ENCODE measurements around the gene NDUFS5.
"Not testable (repeated sequence)": the region's sequence is repeated elsewhere in the genome, so short reads cannot be mapped to it uniquely, and the experiment has no call there.

NDUFS5 gene

DNA sequence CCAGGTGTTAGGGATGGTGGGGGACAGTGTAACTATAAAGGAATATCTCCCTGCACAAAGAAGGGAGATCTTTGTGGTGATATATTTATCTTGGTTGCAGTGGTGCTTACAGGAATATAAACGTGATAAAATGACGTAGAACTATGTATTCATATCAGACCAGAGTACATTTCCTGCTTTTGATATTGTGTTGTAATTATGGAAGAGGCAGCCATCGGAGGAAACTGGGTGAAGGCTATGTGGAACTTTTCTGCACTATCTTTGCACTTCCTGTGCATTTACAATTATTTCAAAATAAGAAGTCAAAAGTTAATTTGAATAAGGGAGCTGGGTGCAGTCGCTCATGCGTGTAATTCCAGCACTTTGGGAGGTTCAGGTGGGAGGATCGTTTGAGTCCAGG is 37.6 kb downstream of the NDUFS5 start:
- DNase-seq (ENCODE audit: low spot score): no peak

DNA sequence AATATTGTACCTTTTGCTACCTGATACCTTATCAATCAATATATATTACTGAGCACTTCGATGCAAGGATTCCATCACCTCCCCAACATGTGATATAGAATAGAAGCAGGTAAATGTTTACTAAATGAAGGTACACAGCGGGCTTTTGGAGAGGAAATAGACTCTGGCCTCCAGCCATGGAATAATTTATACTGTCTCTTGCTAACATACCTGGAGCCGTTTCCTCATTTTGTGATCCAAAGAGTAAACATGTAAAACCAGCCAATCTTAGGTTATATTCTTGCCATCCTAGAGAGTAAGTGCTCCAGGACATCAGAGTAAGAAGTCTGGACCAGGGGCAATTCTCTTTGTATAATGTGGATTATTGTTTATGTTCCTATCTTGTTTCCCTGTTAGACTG is 39.4 kb downstream of the NDUFS5 start:
- no peak for DNase-seq (ENCODE audit: low spot score)

DNA sequence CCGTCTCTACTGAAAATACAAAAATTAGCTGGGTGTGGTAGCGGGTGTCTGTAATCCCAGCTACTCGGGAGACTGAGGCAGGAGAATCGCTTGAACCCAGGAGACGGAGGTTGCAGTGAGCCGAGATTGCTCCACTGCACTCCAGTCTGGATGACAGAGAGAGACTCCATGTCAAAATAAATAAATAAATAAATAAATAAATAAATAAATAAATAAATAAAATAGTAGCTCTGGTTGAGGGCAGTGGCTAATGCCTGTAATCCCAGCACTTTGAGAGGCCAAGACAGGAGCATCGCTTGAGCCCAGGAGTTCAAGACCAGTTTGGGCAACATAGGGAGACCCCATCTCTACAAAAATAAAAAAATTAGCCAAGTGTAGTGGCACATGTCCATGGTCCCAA is 42.1 kb downstream of the NDUFS5 start:
- not testable (repeated sequence) for DNase-seq (ENCODE audit: low spot score)

DNA sequence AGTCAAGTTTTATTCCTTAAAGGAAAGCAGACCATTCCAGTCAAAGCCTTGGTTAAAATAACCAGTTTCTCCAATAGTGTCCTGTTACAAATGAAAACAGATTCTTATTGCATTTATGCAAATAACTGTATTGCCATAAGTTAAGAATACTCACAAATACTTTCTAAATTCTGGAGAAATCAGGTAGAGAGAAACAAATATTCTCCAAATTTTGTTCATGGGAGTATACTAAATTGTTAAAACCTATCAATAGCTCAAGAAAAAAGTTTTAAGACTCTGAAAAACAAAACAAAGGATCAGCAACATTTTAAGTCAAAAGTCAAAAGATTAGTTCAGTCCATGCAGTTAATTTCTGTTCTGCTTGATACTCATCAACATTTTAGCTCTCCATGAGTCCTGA is 45.4 kb downstream of the NDUFS5 start:
- not testable (repeated sequence) for DNase-seq (ENCODE audit: low spot score)

DNA sequence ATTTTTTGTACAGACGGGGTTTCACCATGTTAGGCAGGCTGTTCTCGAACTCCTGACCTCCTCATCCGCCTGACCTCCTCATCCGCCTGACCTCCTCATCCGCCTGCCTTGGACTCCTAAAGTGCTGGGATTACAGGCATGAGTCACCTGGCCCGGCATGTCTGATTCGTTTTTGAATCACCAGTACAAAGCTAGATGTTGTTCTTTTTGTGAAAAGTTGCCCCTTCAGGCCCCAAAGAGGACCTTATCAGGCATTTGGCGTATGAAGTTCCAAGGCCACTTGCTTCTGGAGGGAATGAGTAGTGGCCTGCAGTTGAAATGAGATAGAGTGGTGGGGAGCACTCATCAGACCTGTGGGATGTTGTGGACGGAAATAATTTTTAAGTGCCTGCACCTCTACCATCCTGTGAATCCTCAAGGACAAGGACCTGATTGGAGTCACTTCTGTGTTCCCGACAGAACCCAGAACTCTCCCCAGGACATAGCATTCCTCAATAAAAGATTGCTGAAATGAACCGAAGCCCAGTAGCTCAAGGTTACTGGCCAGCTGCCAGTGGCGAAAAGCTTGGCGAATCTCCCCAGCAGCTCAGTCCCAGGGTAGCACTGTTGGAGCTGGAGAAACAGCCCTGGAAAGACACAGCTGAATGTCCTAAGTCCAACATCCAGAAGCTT is 50.1 kb downstream of the NDUFS5 start:
- DNase-seq (ENCODE audit: low spot score): no peak

DNA sequence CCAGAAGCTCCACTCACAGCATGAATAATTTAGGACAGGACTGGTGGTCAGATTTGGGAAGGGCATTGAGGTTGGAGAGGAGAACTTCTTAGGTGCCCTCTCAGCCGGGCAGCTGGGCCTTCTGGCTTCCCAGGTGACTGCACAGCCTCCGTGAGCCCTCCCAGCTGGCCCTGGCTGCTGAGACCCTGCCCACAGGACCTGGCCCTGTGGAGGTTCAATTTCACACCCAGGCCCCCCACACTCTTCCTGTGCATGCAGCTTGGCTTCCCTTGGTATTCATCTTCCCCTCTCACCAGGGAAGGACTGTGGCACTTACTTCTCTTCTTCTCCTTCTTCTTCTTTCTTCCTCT is 50.6 kb downstream of the NDUFS5 start:
- DNase-seq (ENCODE audit: low spot score): no peak

DNA sequence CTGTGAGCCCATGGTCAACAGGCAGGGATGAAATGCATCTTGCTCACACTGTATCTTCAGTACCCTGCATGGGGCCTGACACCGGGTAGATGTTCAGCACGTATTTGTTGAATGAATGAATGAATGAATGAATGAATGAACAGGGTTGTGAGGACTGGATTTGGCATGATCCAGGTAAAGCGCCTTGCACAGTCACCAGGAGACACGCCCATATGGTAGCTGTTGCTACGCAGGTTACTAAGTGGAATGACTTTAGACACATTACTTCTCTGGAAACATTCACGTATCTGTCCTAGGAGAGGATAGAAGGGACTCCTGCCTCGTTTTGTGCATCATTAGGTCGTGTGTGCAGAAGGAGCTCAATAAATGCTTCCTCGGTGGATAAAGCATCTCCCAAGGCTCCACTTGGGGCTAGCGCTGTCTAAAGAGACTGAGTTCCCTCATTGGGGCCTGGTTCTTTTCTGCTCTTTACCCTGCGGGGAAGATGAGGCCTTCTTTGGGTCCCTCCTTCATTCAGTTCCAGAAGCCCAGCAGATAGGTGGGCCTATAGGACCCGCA is 54.2 kb downstream of the NDUFS5 start:
- no peak for DNase-seq (ENCODE audit: low spot score)

DNA sequence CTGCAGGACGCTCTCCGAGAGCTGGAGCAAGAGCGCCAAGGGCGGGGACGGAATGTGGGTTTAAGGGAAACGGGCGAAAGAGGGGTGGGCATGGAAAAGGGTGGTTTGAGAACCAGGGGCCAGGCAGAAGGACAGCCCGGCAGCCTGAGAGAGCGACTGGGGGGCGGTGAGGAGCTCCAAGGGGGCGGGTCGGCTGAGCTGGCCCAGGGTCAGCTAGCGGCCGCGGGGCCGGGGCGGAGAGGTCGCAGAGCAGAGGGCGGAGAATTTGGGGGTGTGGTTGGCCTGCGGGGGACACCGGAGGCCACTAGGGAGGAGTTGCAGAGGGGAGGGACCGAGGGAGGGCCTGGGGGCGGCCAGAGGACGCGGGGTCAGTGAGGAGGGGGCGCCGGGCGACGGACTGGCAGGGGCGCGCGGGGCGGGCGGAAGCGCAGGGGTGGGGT is 54.7 kb downstream of the NDUFS5 start:
- no peak for DNase-seq (ENCODE audit: low spot score)

DNA sequence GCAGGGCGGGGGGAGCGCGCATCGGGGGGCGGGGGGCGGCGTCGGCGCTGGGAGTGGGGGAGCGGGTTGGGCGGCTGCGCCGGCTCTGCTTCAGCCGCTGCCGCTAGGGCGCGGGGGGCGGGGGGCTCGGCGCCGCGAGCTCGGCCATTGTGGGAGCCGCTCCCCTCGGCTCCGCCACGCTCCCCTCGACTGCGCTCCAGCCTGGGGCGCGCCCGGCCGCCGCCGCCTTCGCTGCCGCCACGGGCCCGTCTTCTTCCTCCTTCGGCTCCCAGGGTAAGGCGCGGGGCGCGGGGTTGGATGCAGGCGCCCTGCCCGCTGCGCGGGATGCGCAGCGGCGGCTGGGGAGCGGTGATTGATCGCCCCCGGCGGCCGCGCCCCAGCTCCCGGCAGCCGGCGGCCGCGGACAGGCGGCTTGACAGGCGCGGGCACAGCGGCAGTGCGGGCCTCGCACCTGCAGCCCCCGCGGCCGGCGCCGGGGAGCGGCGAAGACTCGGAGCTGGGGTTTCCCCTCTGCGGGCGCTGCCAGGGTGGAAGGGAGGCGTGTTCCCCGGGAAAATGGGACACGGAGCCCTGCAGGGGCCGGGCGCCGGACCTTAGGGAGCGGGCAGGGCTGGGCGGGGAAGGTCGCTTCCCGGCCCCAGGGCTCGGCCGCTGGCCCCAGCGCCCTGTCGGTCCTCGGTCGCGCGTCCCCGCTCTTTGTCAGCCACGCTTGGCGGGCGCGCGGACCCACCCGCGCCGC is 55.3 kb downstream of the NDUFS5 start:
- DNase-seq (ENCODE audit: low spot score): peak; percentile 38

DNA sequence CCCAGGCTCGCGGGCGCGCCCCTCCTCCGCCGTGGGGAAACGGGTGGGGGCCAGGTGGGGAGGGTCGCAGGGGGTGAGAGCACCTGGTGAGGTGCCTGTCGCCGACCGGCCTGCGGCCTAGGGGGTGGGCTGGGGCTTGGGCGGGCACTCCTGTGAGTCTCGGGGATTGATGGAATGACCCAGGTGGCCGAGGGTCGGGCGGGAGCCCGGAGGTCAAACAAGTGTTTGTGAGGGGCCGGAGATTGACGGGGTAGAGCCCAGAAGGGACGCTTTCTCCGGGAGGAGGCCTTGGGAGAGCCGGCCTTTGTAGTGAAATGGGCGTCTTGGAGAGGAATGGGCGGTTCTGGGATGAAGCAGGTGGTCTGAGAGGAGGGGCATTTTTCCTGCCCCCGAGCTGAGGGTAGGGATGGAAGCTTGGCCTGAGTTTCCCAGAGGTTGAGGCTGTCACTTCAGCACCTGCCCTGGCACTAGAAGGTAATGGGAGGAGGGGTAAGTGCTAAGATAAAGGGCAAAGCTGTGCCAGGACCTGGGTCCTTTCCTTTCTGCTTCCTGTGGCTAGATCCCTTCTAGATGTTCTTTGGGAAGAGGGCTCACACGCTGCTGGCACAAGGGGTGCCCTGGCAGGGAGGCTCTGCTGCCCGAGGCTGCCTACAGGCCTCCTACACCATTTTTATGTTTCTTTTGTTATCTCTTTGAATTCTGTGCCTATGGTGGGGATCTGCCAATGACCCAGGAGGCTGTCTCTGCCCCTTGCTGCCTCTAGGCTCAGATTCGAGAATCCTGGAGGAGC is 56.1 kb downstream of the NDUFS5 start:
- DNase-seq (ENCODE audit: low spot score): no peak

DNA sequence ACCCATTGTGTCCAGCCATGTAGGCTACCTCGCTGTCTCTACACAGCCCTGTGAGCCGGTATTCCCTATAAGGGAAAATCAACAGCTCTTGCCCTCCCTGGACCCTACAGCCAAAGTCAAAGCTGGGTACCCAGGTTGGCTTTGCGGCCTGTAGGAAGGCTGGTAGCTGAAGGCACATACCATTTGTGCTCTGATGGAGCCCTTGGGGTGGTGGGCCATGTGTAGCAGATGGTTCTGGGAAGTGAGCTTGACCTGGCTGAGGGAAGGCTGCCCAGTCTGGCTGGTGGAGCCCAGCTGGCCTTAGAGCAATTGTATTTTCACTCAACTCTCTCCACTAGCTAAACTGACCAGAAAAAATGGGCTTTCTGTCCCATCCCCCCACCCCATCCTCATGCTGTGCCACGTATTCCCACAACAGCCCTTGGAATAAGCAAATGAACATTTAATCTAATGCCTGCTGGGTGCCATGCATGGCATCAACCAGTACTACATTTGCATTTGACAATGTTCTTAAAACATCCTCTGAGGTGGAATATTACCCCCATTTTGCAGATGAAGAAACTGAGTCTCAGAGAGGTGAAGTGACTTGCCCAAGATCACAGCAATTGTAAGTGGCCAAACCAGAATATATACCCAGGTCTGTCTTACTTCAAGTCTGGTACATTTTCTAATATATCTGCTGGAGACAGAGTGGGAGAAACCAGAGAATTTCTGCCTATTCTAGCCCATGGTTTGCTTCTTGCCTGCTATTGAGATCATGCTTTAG is 56.8 kb downstream of the NDUFS5 start:
- no peak for DNase-seq (ENCODE audit: low spot score)

DNA sequence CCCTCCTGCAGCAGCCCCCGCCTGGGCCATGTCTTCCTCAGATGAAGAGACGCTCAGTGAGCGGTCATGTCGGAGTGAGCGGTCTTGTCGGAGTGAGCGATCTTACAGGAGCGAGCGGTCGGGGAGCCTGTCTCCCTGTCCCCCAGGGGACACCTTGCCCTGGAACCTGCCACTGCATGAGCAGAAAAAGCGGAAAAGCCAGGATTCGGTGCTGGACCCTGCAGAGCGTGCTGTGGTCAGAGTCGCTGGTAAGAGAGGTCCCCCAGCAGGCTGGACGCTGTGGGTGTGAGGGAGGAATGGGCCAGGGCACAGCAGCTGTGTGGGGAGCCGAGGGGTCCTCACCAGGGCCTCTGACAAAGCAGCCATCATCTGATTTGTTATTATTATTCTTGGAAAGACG is 58.0 kb downstream of the NDUFS5 start:
- DNase-seq (ENCODE audit: low spot score): no peak

Measured in hepatic stellate cell (primary cell).